Tibial nerve (tissue), 4 donors: ENCODE measurements around the gene RAB11B.

Source experiments
- CTCF ChIP-seq, 5 experiments: fragments of 200-600 bp in 3 of 5; fragments of 450-650 bp in 2 of 5; sonication (generic) in 3 of 5; IDR thresholded peaks; one replicate each; pipeline ENCODE4 v1.5.1; 2016 to 2019; ENCODE audit warnings: antibody characterized with exemption in 5 of 5, mild to moderate bottlenecking in 3 of 5, moderate library complexity in 2 of 5
- EP300 ChIP-seq, 2 donors: sonication (generic); formaldehyde crosslinking; IDR thresholded peaks; one replicate each; pipeline ENCODE4 v1.6.1; 2017; ENCODE audit warnings: antibody characterized with exemption in 2 of 2, mild to moderate bottlenecking in 1 of 2
- POLR2A ChIP-seq, 2 donors: fragments of 450-650 bp; IDR thresholded peaks; one replicate each; pipeline ENCODE4 v1.6.1; 2017; ENCODE audit warnings: antibody characterized with exemption in 2 of 2, mild to moderate bottlenecking in 2 of 2, moderate library complexity in 2 of 2

GRCh38 chr19:8352134-8352827 lies 37.9 kb upstream of the RAB11B start:
- no peak for TF ChIP-seq CTCF (IDR thresholded peaks at IDR 0.05)
- no peak for TF ChIP-seq EP300 (IDR thresholded peaks at IDR 0.05)
- TF ChIP-seq POLR2A (IDR thresholded peaks at IDR 0.05), result no peak
